ENCODE measurements around the gene WNT7B. TPM values are rescaled to one million over a fixed set of nuclear protein-coding genes. Genes with fewer than 3 reads are reported as not detected.

WNT7B gene
- total and polyA plus RNA-seq, 3 donors from 2014 or later = 0.65 to 1.9 (median 1.3) TPM

GRCh38 chr22:45993143-45993692, 16.3 kb upstream of the WNT7B start:
- H3K27me3 ChIP-seq = no peaks in the 10 kb centered on the region
- H3K4me1 ChIP-seq = peaks cover 35% of the 10 kb centered on the region
- TF ChIP-seq POLR2A (IDR thresholded peaks at IDR 0.05) (no peak), CTCF (IDR thresholded peaks at IDR 0.05) (no peak)
- intact Hi-C loops (cut with DNase I; ENCODE audit: low total_unique reads) = loop anchor here (10.0 kb wide), 1 partner anchor 322 kb away; no protein-coding TSS in a partner anchor
- no peaks in the 10 kb centered on the region for H3K9me3 ChIP-seq
- no peak overlapping the region for H3K27ac ChIP-seq
- WGBS, 2 donors = 93 to 94% methylated on average over 5 of the region's 5 CpGs
- no peak overlapping the region for H3K4me3 ChIP-seq
- DNase-seq = no peak
- no peaks in the 10 kb centered on the region for H3K36me3 ChIP-seq (ENCODE audit: low read depth, missing control alignments)

GRCh38 chr22:45992737-45993136, 15.8 kb upstream of the WNT7B start:
- Histone ChIP-seq H3K4me1 (peaks cover 30% of the 10 kb centered on the region), H3K36me3 (ENCODE audit: low read depth, missing control alignments) (no peaks in the 10 kb centered on the region), H3K27ac (no peak overlapping the region), H3K27me3 (no peaks in the 10 kb centered on the region), H3K9me3 (no peaks in the 10 kb centered on the region), H3K4me3 (no peak overlapping the region)
- no peak for TF ChIP-seq CTCF (IDR thresholded peaks at IDR 0.05)
- TF ChIP-seq POLR2A (IDR thresholded peaks at IDR 0.05) = no peak
- 97 to 100% methylated on average over 2 to 3 of the region's 3 CpGs for WGBS, 2 donors
- intact Hi-C loops (cut with DNase I; ENCODE audit: low total_unique reads) = loop anchor here (10.0 kb wide), 1 partner anchor 322 kb away; no protein-coding TSS in a partner anchor
- no peak for DNase-seq

GRCh38 chr22:45991098-45991497, 14.1 kb upstream of the WNT7B start:
- Histone ChIP-seq H3K4me1 (peaks cover 14% of the 10 kb centered on the region), H3K36me3 (ENCODE audit: low read depth, missing control alignments) (no peaks in the 10 kb centered on the region), H3K27me3 (no peaks in the 10 kb centered on the region), H3K9me3 (no peaks in the 10 kb centered on the region), H3K27ac (no peak overlapping the region), H3K4me3 (no peak overlapping the region)
- no peak for DNase-seq
- TF ChIP-seq POLR2A (IDR thresholded peaks at IDR 0.05) (no peak), CTCF (IDR thresholded peaks at IDR 0.05) (no peak)
- intact Hi-C loops (cut with DNase I; ENCODE audit: low total_unique reads) = loop anchor here (10.0 kb wide), 1 partner anchor 324 kb away; no protein-coding TSS in a partner anchor
- WGBS, 2 donors = 75 to 80% methylated on average over 7 of the region's 7 CpGs

GRCh38 chr22:45987136-45987861, 10.3 kb upstream of the WNT7B start:
- Histone ChIP-seq H3K9me3 (no peaks in the 10 kb centered on the region), H3K27me3 (no peaks in the 10 kb centered on the region), H3K4me3 (no peak overlapping the region), H3K27ac (no peak overlapping the region), H3K36me3 (ENCODE audit: low read depth, missing control alignments) (no peaks in the 10 kb centered on the region), H3K4me1 (no peaks in the 10 kb centered on the region)
- WGBS, 2 donors = 94 to 100% methylated on average over 2 to 6 of the region's 7 CpGs
- no peak for DNase-seq
- no peak for TF ChIP-seq CTCF (IDR thresholded peaks at IDR 0.05)
- TF ChIP-seq POLR2A (IDR thresholded peaks at IDR 0.05) = no peak
- intact Hi-C loops (cut with DNase I; ENCODE audit: low total_unique reads) = no loop called here

Measured in testis (tissue), 3 donors.